IPS DF 4.7 (cell line): ENCODE results near the gene RAB24.
"Not testable (repeated sequence)": the region's sequence is repeated elsewhere in the genome, so short reads cannot be mapped to it uniquely, and the experiment has no call there.

ENCODE experiments used
- DNase-seq: peaks from one replicate; pipeline ENCODE4 v3.0.0-alpha.2; 2013; ENCODE audit warnings: low spot score; ENCODE audit errors: extremely low read depth

The RAB24 gene

DNA sequence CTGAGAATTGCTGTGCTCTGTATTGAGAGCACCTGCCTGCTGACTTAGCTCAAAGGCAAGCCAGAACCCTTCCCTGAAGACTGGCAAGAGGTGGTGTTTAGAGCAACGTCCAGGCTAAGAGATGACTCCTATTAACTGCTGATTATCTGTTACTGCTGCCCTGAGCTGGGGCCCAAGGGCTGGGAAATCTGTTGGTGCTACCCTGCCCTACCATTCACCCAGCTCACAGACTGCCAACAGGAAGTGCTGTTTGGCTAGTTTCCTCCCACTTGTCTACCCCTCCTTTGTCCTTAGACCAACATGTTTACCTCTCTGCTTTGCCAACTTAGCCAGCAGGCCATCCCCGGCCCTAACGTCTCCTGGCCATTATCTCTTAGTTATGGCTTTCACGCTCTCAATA, 6.9 kb downstream of the RAB24 start:
- DNase-seq = no peak

DNA sequence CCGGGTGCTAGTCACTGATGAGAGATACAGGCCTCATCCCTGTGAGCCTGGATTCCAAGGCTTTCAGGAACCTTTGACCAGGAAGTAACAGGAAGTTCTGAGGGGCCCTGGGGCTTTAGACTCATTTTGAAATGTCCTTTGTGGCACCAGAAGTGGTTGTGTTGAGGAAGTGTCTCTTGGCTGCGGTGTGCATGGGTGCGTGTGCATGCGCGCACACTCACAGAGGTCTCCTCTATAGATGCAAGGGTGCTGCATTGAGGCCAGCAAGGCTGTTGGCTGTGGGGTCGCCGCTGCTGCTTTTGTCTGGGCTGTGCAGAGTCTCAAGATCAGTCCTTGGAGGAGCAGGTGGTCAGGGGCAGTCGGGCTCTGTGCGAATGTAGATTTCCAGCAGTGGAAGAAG, 7.6 kb downstream of the RAB24 start:
- no peak for DNase-seq

DNA sequence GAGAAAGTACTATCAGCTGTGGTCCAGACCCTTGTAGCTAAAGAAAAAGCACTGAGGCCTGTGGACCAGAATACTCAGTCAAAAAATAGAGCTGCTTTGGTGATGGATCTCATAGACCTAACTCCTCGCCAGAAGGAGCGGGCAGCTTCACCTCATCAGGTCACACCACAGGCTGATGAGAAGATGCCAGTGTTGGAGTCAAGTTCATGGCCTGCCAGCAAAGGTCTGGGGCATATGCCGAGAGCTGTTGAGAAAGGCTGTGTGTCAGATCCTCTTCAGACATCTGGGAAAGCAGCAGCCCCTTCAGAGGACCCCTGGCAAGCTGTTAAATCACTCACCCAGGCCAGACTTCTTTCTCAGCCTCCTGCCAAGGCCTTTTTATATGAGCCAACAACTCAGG, 8.9 kb downstream of the RAB24 start:
- no peak for DNase-seq

DNA sequence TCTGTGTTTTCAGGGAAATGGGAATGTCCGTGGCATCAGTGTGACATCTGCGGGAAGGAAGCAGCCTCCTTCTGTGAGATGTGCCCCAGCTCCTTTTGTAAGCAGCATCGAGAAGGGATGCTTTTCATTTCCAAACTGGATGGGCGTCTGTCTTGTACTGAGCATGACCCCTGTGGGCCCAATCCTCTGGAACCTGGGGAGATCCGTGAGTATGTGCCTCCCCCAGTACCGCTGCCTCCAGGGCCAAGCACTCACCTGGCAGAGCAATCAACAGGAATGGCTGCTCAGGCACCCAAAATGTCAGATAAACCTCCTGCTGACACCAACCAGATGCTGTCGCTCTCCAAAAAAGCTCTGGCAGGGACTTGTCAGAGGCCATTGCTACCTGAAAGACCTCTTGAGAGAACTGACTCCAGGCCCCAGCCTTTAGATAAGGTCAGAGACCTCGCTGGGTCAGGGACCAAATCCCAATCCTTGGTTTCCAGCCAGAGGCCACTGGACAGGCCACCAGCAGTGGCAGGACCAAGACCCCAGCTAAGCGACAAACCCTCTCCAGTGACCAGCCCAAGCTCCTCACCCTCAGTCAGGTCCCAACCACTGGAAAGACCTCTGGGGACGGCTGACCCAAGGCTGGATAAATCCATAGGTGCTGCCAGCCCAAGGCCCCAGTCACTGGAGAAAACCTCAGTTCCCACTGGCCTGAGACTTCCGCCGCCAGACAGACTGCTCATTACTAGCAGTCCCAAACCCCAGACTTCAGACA, 9.5 kb downstream of the RAB24 start:
- DNase-seq = no peak

- no peak for DNase-seq
These were observed 11.8 kb downstream of the RAB24 start for GRCh38 chr5:177291735-177292134.

- no peak for DNase-seq
These were observed 12.5 kb downstream of the RAB24 start for GRCh38 chr5:177290816-177291596.

GRCh38 chr5:177288191-177288590, 15.3 kb downstream of the RAB24 start:
- DNase-seq = no peak

DNA sequence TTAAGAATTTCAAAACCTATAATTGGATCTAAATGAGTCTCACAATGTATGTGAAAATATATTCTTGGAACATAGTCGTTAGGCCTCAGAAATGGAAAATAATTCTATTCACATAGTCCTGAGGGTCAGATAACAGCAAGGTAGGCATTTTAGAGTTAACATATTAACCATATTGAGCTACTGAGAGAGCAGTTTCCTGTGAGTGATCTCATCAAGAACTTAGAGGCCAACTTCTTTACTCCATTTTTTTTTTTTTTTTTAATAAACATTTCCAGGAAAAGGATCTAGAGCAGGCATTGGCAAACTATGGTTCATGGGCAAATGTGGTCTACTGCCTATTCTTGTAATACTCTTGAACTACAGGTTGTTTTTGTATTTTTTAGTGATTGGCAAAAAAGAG, 26.6 kb downstream of the RAB24 start:
- DNase-seq = no peak

DNA sequence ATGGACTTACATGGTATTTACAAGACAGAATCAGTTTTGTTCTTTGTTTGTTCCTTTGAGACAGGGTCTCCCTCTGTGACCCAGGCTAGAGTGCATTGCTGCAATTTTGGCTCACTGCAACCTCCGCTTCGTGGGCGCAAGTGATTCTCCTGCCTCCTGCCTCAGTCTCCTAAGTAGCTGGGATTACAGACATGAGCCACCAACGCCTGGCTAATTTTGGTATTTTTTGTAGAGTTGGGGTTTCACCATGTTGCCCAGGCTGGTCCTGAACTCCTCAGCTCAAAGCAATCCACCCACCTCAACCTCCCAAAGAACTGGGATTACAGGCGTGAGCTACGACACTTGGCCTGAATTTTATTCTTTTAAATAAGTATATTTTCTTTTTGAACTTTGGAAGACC, 27.6 kb downstream of the RAB24 start:
- no peak for DNase-seq

GRCh38 chr5:177271113-177271512, 32.4 kb downstream of the RAB24 start:
- no peak for DNase-seq

DNA sequence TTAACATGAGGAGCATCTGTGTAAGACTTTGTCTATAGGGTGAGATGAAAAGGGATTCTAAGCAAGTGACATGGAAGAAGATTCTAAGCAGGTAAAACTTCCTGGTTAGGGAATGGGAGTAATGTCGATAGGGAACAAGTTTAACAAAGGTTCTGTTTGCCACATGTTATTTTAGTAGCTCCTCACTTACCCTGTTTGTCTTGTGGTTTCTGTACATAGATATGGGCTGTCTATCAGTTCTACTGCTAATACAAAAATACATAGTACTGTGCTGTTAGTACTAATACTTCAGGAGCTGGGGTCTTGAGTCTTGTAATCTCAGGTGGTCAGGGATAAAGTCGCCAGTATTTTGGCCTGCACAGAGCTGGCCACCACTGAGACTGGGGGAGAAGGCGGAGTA, 32.9 kb downstream of the RAB24 start:
- no peak for DNase-seq

GRCh38 chr5:177269976-177270375, 33.5 kb downstream of the RAB24 start:
- DNase-seq = no peak

DNA sequence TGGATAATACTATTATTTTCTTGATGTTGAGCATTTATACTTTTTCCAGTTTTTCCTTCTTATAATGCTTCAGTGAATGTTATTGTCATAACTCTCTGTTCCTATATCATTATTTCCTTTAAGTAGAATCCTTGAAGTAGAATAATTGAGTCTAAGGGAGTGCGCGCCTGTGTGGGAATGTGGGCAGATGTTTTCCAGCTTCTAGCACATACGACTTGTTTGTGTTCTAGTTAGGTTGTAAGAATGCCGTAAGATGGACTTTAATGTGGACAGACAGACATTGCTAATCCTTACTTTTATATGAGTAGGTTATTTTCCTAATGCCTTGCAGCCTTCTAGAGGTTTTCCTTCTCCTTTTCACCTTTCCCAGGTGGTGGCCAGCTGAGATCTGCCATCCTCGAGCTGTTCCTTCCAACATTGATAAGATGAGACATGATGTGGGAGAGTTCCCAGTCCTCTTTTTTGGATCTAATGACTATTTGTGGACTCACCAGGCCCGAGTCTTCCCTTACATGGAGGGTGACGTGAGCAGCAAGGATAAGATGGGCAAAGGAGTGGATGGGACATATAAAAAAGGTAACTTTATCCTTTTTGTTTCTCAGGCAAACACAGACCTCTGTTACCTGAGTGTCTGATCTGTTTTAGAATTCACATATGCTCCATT, 34.2 kb downstream of the RAB24 start:
- DNase-seq = no peak

- DNase-seq = no peak
These were observed 38.1 kb downstream of the RAB24 start for GRCh38 chr5:177265395-177265794.

- DNase-seq = no peak
These were observed 39.3 kb downstream of the RAB24 start for GRCh38 chr5:177264178-177264577.

- DNase-seq = no peak
These were observed 42.0 kb downstream of the RAB24 start for GRCh38 chr5:177261510-177261909.

- DNase-seq = no peak
These were observed 42.6 kb downstream of the RAB24 start for GRCh38 chr5:177260961-177261360.

- not testable (repeated sequence) for DNase-seq
These were observed 44.8 kb downstream of the RAB24 start for GRCh38 chr5:177258711-177259110.

DNA sequence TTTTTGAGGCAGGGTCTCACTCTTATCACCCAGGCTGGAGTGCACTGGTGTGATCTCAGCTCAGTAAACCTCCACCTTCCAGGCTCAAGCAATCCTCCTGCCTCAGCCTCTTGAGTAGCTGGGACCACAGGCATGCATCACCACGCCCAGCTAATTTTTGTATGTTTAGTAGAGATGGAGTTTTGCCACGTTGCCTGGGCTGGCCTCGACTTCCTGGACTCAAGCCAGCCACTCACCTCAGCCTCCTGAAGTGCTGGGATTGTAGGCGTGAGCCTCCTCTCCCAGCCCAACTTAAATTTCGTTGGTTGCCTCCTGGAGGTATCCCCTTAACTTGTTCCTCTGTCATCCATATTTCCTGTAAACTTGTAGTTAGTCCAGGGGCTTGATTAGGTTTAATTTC, 47.2 kb downstream of the RAB24 start:
- no peak for DNase-seq

DNA sequence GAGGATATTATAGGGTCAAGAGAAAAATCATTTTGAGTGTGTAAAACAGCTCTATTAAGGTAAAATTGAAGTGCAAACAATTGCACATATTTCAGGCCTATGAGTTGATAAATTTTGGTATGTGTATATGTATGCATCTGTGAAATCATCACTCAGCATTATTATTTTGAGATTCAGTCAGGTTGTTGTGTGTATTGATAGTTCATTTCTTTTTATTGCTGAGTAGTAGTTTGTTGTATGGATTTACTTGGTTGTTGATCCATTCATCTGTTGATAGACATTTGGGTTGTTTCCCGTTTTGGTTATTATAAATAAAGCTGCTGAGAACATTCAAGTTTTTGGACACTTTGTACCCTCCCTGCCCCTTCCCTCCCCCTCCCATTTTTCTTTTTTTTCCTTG, 50.3 kb downstream of the RAB24 start:
- no peak for DNase-seq
